K562 (cell line): Measurements from ENCODE around the gene MAB21L3. TPM values are rescaled to one million over a fixed set of nuclear protein-coding genes. Genes with fewer than 3 reads are reported as not detected.

Experiments
- ATAC-seq: fragments of 200-7000 bp; cut with Tn5 transposase; 3 replicates; pipeline ENCODE4 v1.9.1; 2020; ENCODE audit warnings: moderate library complexity
- BruUV-seq: library from RNA; stranded (reverse); fragments of 400-500 nt; replicated peaks from 2 replicates; lab custom pipeline; 2021; lab: Mats Ljungman, UMichigan
- CTCF ChIA-PET: fragments of 300-600 bp; formaldehyde crosslinking; extraction: SDS; loops from one replicate; lab custom pipeline; 2021; ENCODE audit warnings: low intra/inter-chr PET ratio; lab: Yijun Ruan, JAX
- POLR2A ChIA-PET: fragments of 300-600, 350-650 bp; sonication (Branson Sonifier 250); formaldehyde crosslinking; extraction: SDS; loops from one replicate; lab custom pipeline; 2021; ENCODE audit warnings: antibody characterized with exemption, inconsistent platforms; lab: Yijun Ruan, JAX
- DNase-seq, 4 experiments: peaks; one replicate each; pipeline versions ENCODE4 v3.0.0 to v3.0.0-alpha.2; 2011 to 2018; ENCODE audit warnings: low spot score in 3 of 4, mixed read lengths in 3 of 4; ENCODE audit errors: extremely low read depth in 1 of 4
- FAIRE-seq: peaks from 2 replicates; lab custom pipeline; 2011; peaks lifted over from hg19 to GRCh38; lab: Jason Lieb, UNC
- H2AFZ ChIP-seq: 2 replicates; pipeline ENCODE4 v1.6.0; 2011; ENCODE audit warnings: low read depth, low read length, control low read depth, inconsistent platforms
- H3K27ac ChIP-seq: fragments of 200-600 bp; 3 replicates; pipeline ENCODE4 v1.8.0; 2011; ENCODE audit warnings: low read depth, mild to moderate bottlenecking, control low read depth, inconsistent platforms, low read length, moderate library complexity, mixed read lengths; ENCODE audit errors: extremely low read depth
- H3K27me3 ChIP-seq, 2 experiments: fragments of 300-600 bp in 1 of 2; 2 replicates in 1 of 2; 3 replicates in 1 of 2; pipeline versions ENCODE4 v1.6.0 to v1.8.0; 2011; ENCODE audit warnings: inconsistent platforms in 2 of 2, low read length in 2 of 2, mild to moderate bottlenecking in 1 of 2, mixed read lengths in 1 of 2, moderate library complexity in 1 of 2; ENCODE audit not compliant: control insufficient read depth in 2 of 2, insufficient read depth in 2 of 2
- H3K36me3 ChIP-seq: fragments of 300-600 bp; 3 replicates; pipeline ENCODE4 v1.8.0; 2011; ENCODE audit warnings: mild to moderate bottlenecking, low read length, inconsistent platforms; ENCODE audit not compliant: control insufficient read depth, insufficient read depth
- H3K4me1 ChIP-seq, 2 experiments: fragments of 200-600 bp in 1 of 2; replicated peaks in 1 of 2; 2 replicates in 1 of 2; 3 replicates in 1 of 2; pipeline versions ENCODE4 v1.5.1 to v1.8.0; 2011; ENCODE audit warnings: inconsistent platforms in 2 of 2, low read length in 2 of 2, mild to moderate bottlenecking in 1 of 2, mixed read lengths in 1 of 2, moderate library complexity in 1 of 2; ENCODE audit not compliant: control insufficient read depth in 2 of 2, insufficient read depth in 2 of 2
- H3K4me2 ChIP-seq: 2 replicates; pipeline ENCODE4 v1.6.1; 2011; ENCODE audit warnings: low read length, control low read depth, inconsistent platforms, mixed read lengths; ENCODE audit not compliant: insufficient read depth
- H3K4me3 ChIP-seq: fragments of 200-600 bp; sonication (generic), shearing (Covaris generic); 2 replicates; pipeline ENCODE4 v1.5.1; 2016; ENCODE audit warnings: control low read depth, inconsistent platforms
- H3K79me2 ChIP-seq: fragments of 200-600 bp; 3 replicates; pipeline ENCODE4 v1.8.0; 2011; ENCODE audit warnings: low read length, inconsistent platforms; ENCODE audit not compliant: control insufficient read depth, insufficient read depth
- H3K9ac ChIP-seq, 2 experiments: 2 replicates each; pipeline versions ENCODE4 v1.6.0 to v1.6.1; 2011; ENCODE audit warnings: low read depth in 2 of 2, low read length in 2 of 2, control low read depth in 1 of 2, inconsistent platforms in 1 of 2, mild to moderate bottlenecking in 1 of 2, mixed read lengths in 1 of 2; ENCODE audit not compliant: insufficient read depth in 1 of 2
- H3K9me1 ChIP-seq: one replicate; pipeline ENCODE4 v1.6.0; 2011; ENCODE audit warnings: inconsistent platforms, mild to moderate bottlenecking, low read length, moderate library complexity; ENCODE audit not compliant: control insufficient read depth, insufficient read depth
- H3K9me3 ChIP-seq: replicated peaks from 2 replicates; pipeline ENCODE4 v1.5.1; 2011; ENCODE audit warnings: low read depth, low read length, inconsistent platforms; ENCODE audit not compliant: control insufficient read depth, insufficient read depth
- H4K20me1 ChIP-seq: replicated peaks from 2 replicates; pipeline ENCODE4 v1.6.1; 2011; ENCODE audit warnings: low read length, inconsistent platforms, mixed read lengths; ENCODE audit not compliant: control insufficient read depth, insufficient read depth
- CTBP1 ChIP-seq: fragments of 450-650 bp; IDR thresholded peaks from 2 replicates; pipeline ENCODE4 v1.6.1; 2016; ENCODE audit warnings: borderline replicate concordance
- HCFC1 ChIP-seq: IDR thresholded peaks from 2 replicates; pipeline ENCODE4 v1.6.1; 2012; ENCODE audit warnings: low read depth, low read length, improper control_type of control experiment
- MAFG ChIP-seq: fragments of 450-650 bp; conservative IDR thresholded peaks from 2 replicates; pipeline ENCODE4 v1.6.1; 2016; ENCODE audit warnings: missing genetic modification characterization, missing compliant biosample characterization
- NR1H2 ChIP-seq: sonication (generic); formaldehyde crosslinking; IDR thresholded peaks from 2 replicates; pipeline ENCODE4 v1.4.0; 2020; ENCODE audit warnings: mild to moderate bottlenecking, missing genetic modification reagents
- PCBP2 ChIP-seq: fragments of 200-400 bp; formaldehyde crosslinking; IDR thresholded peaks from 2 replicates; pipeline ENCODE4 v1.6.1; 2018; ENCODE audit warnings: low read length, low read depth, mild to moderate bottlenecking, moderate library complexity; ENCODE audit not compliant: poor library complexity, severe bottlenecking
- SRSF3 ChIP-seq: fragments of 200-400 bp; formaldehyde crosslinking; IDR thresholded peaks from 2 replicates; pipeline ENCODE4 v1.6.1; 2016; ENCODE audit warnings: mild to moderate bottlenecking, low read length, moderate library complexity; ENCODE audit not compliant: insufficient read depth
- ZNF217 ChIP-seq: sonication (generic); formaldehyde crosslinking; IDR thresholded peaks from 2 replicates; pipeline ENCODE4 v1.8.0; 2022; ENCODE audit warnings: mild to moderate bottlenecking, missing genetic modification reagents
- ZNF41 ChIP-seq: fragments of 250-450 bp; sonication (Bioruptor Pico); conservative IDR thresholded peaks from 2 replicates; pipeline ENCODE4 v1.4.0; 2020; ENCODE audit warnings: mild to moderate bottlenecking
- WGBS: fragments of 100-300 bp; shearing (Covaris generic); methylation state at CpG from one replicate; pipeline ENCODE4 v1.1.6; 2016; ENCODE audit warnings: low coverage, mixed read lengths; ENCODE audit not compliant: insufficient coverage; ENCODE audit errors: missing lambda C conversion rate; 5-methylcytosine and 5-hydroxymethylcytosine counted together
- in situ Hi-C: fragments of 300-500 bp; cut with MboI; formaldehyde crosslinking; loops from 4 replicates; pipeline ENCODE4 v1.15.0; 2018; ENCODE audit warnings: inconsistent platforms, mixed read lengths
- intact Hi-C: fragments of 100-400 bp; cut with micrococcal nuclease; formaldehyde crosslinking; loops from 2 replicates; pipeline ENCODE4 v1.14.2; 2022
- polyA plus RNA-seq, 8 experiments: library from polyadenylated mRNA; depleted of rRNA in 4 of 8; stranded (reverse) in 5 of 8; unstranded in 3 of 8; fragments of >200 nt; fragmentation: Nextera tagmentation in 2 of 8; fragmentation: Illumina TruSeq in 1 of 8; extraction: Ambion mirVana in 2 of 8; extraction: Trizol in 1 of 8; gene quantifications; 2 replicates each; pipeline versions ENCODE4 v1.2.1 to v1.2.3, GENCODE V29; 2011 to 2014; ENCODE audit warnings: inconsistent platforms in 1 of 8, missing spikeins in 1 of 8
- total RNA-seq, 7 experiments: library from RNA; depleted of rRNA in 6 of 7; stranded (reverse); fragments of >200 nt in 6 of 7; fragmentation: Illumina TruSeq in 2 of 7; extraction: Trizol in 2 of 7; gene quantifications; 2 replicates each; pipeline versions ENCODE4 v1.2.1 to v1.2.3, GENCODE V29; 2011 to 2021; ENCODE audit warnings: low replicate concordance in 1 of 7

MAB21L3 gene
- total and polyA plus RNA-seq, 9 of the 15 experiments (the other 6 are each of a cell fraction or from before 2014, with no cell fraction given) = not detected

GRCh38 chr1:116164150-116164549 lies 53.0 kb downstream of the MAB21L3 start (continued):
- no peak for TF ChIP-seq PCBP2
- no peak for TF ChIP-seq ZNF41 (CRISPR knock-in tag)
- no peak for TF ChIP-seq SRSF3

GRCh38 chr1:116164604-116165368 lies 53.6 kb downstream of the MAB21L3 start:
- ChIA-PET POLR2A (interaction anchor here (0.5 to 1.1 kb wide), 2 partner anchors 58 to 59 kb away, joined by 3 read pairs; no protein-coding TSS in a partner anchor), CTCF (no interaction called here)
- Histone ChIP-seq H3K27ac (no peak overlapping the region), H2AFZ (no peak overlapping the region), H3K79me2 (no peaks in the 10 kb centered on the region), H4K20me1 (no peaks in the 10 kb centered on the region), H3K4me2 (no peak overlapping the region; the same call in 1 of the 2 replicates), H3K4me1 (peaks cover 13 to 15% of the 10 kb centered on the region in 2 experiments), H3K9me1 (no peaks in the 10 kb centered on the region), H3K4me3 (no peak overlapping the region), H3K9me3 (no peaks in the 10 kb centered on the region), H3K36me3 (no peaks in the 10 kb centered on the region; the same call in 2 of the 3 replicates), H3K27me3 (peaks cover 3 to 34% of the 10 kb centered on the region in 2 experiments; a peak in 4 of 5 replicates), H3K9ac (no peak overlapping the region)
- intact Hi-C loops (no loop called here), in situ Hi-C loops (no loop called here)
- 13% methylated on average over 4 of the region's 4 CpGs for WGBS
- no peak for TF ChIP-seq ZNF217
- no peak for TF ChIP-seq NR1H2 (CRISPR knock-in tag)
- no peak for TF ChIP-seq CTBP1
- no peak for TF ChIP-seq MAFG (tag)
- TF ChIP-seq HCFC1 = no peak
- BruUV-seq = no TSS peak
- FAIRE-seq (no peak), ATAC-seq (no peak), DNase-seq (no peak)
